SK-MEL-5 (cell line): Measurements from ENCODE around the gene CLDN14. TPM values are rescaled to one million over a fixed set of nuclear protein-coding genes. Genes with fewer than 3 reads are reported as not detected.

Experiments used
- DNase-seq: peaks from one replicate; pipeline ENCODE4 v3.0.0-alpha.2; 2016; ENCODE audit warnings: low read depth, low spot score
- in situ Hi-C: cut with HindIII; loops from 2 replicates; pipeline ENCODE4 v1.10.0; 2016; ENCODE audit warnings: low sequenced_read_pairs, high pct_unique_total_duplicates, low pct_unique_long_range_greater_than_20kb
- total RNA-seq: library from RNA; depleted of rRNA; stranded (reverse); fragments of >200 nt; shearing (Covaris generic); gene quantifications from 2 replicates; pipeline ENCODE4 v1.2.3, GENCODE V29; 2014; rRNA removed

CLDN14 gene
- total RNA-seq, 1 experiment from 2014 or later = 12.9 TPM

- in situ Hi-C loops = no loop called here
- no peak for DNase-seq
Measured at GRCh38 chr21:36425286-36425685, 54.6 kb downstream of the CLDN14 start.

DNA sequence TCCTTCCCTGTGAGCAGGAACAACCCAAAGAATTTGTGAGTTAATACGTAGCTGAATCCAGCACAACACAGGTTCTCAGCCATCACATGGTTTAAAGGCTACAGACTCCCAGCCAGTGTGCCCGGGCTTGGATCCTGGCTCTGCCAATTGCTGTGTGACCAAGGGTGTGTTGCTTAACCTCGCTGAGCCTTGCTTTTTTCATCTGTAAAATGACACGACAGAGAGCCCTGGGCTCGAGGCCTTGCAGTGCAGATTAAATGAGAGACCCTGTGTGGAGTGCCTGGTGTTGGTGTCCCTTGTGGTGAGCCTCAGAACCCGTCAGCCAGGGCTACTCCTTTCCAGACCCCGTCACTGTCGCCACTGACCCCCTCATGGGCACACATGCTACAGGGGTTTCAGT, 55.3 kb downstream of the CLDN14 start:
- DNase-seq = no peak
- in situ Hi-C loops = no loop called here

DNA sequence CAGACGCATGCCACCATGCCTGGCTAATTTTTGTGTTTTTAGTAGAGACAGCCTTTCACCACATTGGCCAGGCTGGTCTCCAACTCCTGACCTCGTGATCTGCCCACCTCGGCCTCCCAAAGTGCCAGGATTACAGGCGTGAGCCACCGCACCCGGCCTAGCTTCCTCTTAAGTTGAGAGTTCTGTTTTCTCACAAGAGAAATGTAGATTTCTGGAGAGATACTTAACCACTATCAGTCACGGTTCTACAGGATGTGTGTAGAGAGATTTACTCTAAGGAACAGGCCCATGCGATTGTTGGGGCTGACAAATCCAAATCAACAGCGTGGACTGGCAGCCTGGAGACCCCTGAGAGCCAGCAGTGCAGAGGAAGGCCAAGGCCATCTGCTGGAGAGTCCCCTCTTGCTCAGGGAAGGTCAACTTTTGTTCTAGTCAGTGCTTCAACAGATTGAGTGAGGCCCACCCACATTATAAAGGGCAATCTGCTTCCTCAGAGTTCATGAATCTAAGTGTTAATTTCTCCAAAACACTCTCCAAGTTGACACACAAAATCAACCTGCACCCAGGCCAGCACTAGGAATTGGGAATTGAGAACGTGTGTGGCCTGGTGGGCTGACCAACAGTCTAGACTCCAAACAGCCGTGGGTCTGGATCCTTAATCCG, 56.0 kb downstream of the CLDN14 start:
- DNase-seq = no peak
- in situ Hi-C loops = no loop called here

DNA sequence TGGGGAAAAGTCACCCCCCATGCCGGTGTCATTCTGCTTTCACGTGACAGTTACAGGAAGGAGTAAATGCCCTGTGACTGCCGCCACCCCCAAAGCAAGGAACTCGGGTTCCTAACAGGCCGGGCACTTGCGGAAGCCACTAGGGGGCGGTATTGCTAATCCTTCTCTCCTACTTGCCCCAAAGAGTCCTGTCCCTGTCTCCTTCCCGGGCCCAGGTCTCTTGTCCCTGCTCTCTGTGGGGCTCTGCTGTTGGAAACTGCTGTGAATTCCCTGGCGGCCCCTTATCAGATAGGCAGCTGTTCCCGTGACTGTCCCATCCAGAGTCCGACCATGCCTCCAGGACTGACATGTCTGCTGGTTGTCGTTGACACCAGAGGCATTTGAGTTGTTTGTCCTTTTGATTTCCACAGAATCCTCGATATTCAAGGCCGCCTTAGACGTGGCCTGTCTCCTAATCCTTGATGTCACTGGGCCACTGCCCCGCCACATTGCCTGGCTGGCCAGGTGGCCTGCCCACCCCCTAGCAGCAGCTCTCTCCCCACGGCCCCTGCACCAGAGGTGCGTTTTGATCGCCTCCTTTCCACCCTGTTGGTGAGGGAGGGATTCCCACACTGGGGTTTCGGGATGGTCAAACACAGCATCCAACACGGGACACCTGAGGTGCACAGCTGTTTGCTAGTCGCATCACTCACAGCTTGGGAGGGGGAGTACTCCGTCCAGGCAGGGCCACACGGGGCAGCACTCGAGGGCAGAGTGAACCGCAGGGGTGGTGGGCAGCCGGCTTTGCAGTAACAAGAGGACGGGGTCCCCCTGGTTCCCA, 57.4 kb downstream of the CLDN14 start:
- peak; percentile 77 for DNase-seq
- in situ Hi-C loops = no loop called here

GRCh38 chr21:36420571-36421339, 59.2 kb downstream of the CLDN14 start:
- in situ Hi-C loops = no loop called here
- no peak for DNase-seq

GRCh38 chr21:36419996-36420395, 59.9 kb downstream of the CLDN14 start:
- in situ Hi-C loops = no loop called here
- DNase-seq = peak; percentile 91

GRCh38 chr21:36419241-36419640, 60.7 kb downstream of the CLDN14 start:
- DNase-seq = no peak
- in situ Hi-C loops = no loop called here

DNA sequence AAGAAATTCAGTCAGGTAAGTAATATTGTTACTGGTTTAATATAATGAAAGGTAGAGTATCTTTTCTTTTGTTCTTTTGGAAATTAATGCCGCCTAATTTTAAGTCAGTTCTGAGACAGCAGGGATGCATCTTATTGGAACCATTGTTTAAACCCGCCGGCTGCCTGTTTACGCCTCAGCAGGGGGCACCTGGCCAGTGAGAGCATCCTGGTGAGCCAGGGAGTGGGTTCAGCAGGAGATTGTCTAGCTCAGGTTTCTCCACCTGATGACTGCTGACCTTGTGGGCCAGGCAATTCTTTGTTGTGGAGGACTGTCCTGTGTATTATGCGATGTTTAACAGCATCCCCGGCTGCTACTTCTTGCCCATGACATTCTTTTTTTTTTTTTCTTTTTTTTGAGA, 64.5 kb downstream of the CLDN14 start:
- in situ Hi-C loops = no loop called here

GRCh38 chr21:36412916-36413315, 67.0 kb downstream of the CLDN14 start:
- in situ Hi-C loops = no loop called here
- no peak for DNase-seq

More for the DNA sequence above, 64.5 kb downstream of the CLDN14 start:
- no peak for DNase-seq

- in situ Hi-C loops = no loop called here
- DNase-seq = no peak
Measured at GRCh38 chr21:36411301-36411700, 68.6 kb downstream of the CLDN14 start.

Other genes with a start within 250 kb of the CLDN14 start
- gene MORC3, start 159.9 kb downstream of the CLDN14 start, total RNA-seq = 46.2 and 46.9 TPM in 2 replicates
- 14.1 and 16.0 TPM in 2 replicates for gene CHAF1B, start 94.7 kb downstream of the CLDN14 start, total RNA-seq
- 0.45 and 0.50 TPM in 2 replicates for gene SIM2, start 219.0 kb upstream of the CLDN14 start, total RNA-seq